Measurements from ENCODE around the gene ZMYM2. TPM values are rescaled to one million over a fixed set of nuclear protein-coding genes. Genes with fewer than 3 reads are reported as not detected.
A peak's percentile ranks its signal among the peaks of the same experiment; 100 is the strongest.

ZMYM2 gene
- total and polyA plus RNA-seq, 10 of the 15 experiments (the other 5 are each of a cell fraction or from before 2014, with no cell fraction given) = 9.5 to 60.4 (median 34.6) TPM

DNA sequence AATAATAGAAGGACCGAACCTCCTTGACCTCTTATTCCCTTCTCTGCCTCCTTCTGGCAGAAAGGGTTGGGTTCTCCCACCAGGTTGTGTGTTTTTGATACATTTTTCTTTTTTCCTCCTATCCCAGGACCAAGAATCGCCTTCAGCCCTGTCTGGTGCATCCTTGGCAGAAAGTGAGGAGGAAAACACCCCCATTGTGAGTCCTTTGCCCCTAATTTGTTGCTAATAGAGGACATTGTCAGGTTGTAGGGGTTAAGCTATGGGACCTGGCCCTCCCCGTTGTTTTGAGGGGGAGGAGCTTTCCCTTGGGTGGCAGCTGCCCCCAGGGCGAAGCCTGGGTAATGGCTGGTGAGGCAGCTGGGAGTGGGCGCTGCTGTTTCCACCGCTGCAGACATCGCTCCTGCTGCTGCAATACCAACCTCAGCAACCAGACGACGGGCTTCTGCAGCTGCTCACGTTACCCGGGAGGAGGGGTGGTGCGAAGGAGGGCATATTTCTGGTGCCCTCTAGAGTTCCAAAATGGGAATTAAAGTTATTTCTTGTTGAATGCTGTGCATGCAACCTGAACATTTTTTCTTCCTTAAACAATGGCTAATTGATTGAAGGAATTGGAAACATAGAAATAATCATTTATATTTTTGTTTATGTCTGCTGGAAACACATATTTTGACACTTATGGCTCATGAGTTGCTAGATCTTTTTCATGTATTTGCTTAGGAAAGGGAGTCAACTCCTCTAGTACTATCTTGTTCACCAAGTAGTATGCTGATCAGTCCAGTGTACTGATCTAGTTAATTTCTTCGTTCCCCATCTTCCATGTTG lies 1.5 kb downstream of the ZMYM2 start (continued):
- TF ChIP-seq ZBTB40 (IDR thresholded peaks at IDR 0.05; ENCODE audit: borderline replicate concordance) (peak; percentile 61; the same call in 1 of the 2 replicates), PRDM15 (CRISPR knock-in tag; IDR thresholded peaks at IDR 0.05) (no peak), NR2C2 (IDR thresholded peaks at IDR 0.05; ENCODE audit: borderline replicate concordance, control insufficient read depth, insufficient read length, low read depth) (no peak), TCF12 (IDR thresholded peaks at IDR 0.05; ENCODE audit: low read depth, low read length) (peak; percentile 96), MTA2 (IDR thresholded peaks at IDR 0.05; ENCODE audit: low read depth) (no peak), PAX8 (IDR thresholded peaks at IDR 0.05) (no peak), KDM1A (IDR thresholded peaks at IDR 0.05; ENCODE audit: borderline replicate concordance) (no peak), ZBED1 (IDR thresholded peaks at IDR 0.05; ENCODE audit: borderline replicate concordance) (no peak), BRCA1 (IDR thresholded peaks at IDR 0.05; ENCODE audit: low read depth, low read length) (no peak), NR2F1 (conservative IDR thresholded peaks at IDR 0.05) (no peak), ZNF622 (IDR thresholded peaks at IDR 0.05) (no peak), ZZZ3 (IDR thresholded peaks at IDR 0.05; ENCODE audit: control insufficient read depth, insufficient read length, low read depth) (no peak), ELK1 (IDR thresholded peaks at IDR 0.05; ENCODE audit: low read depth, low read length) (no peak), HDAC2 (IDR thresholded peaks at IDR 0.05) (no peak), NFIC (IDR thresholded peaks at IDR 0.05; ENCODE audit: low read depth, low read length) (no peak), SMAD5 (IDR thresholded peaks at IDR 0.05; ENCODE audit: low read depth) (no peak)
- TF ChIP-seq, protein P1, sequence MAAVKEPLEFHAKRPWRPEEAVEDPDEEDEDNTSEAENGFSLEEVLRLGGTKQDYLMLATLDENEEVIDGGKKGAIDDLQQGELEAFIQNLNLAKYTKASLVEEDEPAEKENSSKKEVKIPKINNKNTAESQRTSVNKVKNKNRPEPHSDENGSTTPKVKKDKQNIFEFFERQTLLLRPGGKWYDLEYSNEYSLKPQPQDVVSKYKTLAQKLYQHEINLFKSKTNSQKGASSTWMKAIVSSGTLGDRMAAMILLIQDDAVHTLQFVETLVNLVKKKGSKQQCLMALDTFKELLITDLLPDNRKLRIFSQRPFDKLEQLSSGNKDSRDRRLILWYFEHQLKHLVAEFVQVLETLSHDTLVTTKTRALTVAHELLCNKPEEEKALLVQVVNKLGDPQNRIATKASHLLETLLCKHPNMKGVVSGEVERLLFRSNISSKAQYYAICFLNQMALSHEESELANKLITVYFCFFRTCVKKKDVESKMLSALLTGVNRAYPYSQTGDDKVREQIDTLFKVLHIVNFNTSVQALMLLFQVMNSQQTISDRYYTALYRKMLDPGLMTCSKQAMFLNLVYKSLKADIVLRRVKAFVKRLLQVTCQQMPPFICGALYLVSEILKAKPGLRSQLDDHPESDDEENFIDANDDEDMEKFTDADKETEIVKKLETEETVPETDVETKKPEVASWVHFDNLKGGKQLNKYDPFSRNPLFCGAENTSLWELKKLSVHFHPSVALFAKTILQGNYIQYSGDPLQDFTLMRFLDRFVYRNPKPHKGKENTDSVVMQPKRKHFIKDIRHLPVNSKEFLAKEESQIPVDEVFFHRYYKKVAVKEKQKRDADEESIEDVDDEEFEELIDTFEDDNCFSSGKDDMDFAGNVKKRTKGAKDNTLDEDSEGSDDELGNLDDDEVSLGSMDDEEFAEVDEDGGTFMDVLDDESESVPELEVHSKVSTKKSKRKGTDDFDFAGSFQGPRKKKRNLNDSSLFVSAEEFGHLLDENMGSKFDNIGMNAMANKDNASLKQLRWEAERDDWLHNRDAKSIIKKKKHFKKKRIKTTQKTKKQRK (IDR thresholded peaks at IDR 0.05; ENCODE audit: low read depth, low read length) = no peak
